ENCODE results near the gene SNTG2.

GRCh38 chr2:1321321-1321720 lies 370.7 kb downstream of the SNTG2 start:
- TF ChIP-seq CTCF (IDR thresholded peaks at IDR 0.05), result no peak
- TF ChIP-seq EP300 (IDR thresholded peaks at IDR 0.05), result no peak
- no peak for TF ChIP-seq POLR2AphosphoS5 (IDR thresholded peaks at IDR 0.05)
